Stimulated activated CD8-positive, alpha-beta memory T cell treated with anti-CD3 and anti-CD28 coated beads, Interleukin-4, amount 100 ng/mL, for 4 hours (primary cell): ENCODE data around the gene TCIRG1.

Experiments
- DNase-seq, 2 donors: peaks; one replicate each; pipeline ENCODE4 v3.0.0-alpha.2; 2020; ENCODE audit warnings: low read depth in 2 of 2, low spot score in 1 of 2

TCIRG1 gene

GRCh38 chr11:68006606-68007166 is 32.1 kb upstream of the TCIRG1 start:
- DNase-seq = no peak

- no peak for DNase-seq
Measured at GRCh38 chr11:68007498-68008380, 31.1 kb upstream of the TCIRG1 start.

GRCh38 chr11:68008381-68009337 is 30.2 kb upstream of the TCIRG1 start:
- DNase-seq = no peak

GRCh38 chr11:68009391-68010089 is 29.3 kb upstream of the TCIRG1 start:
- no peak for DNase-seq

- DNase-seq = no peak
Measured at GRCh38 chr11:68010090-68011041, 28.5 kb upstream of the TCIRG1 start, which contains the start of gene ALDH3B1. TSS of gene ALDH3B1 (plus strand) at chr11:68010327. CDS start at chr11:68015298, 4,971 bp downstream.

- DNase-seq = no peak
Measured at GRCh38 chr11:68011051-68011943, 27.5 kb upstream of the TCIRG1 start.

GRCh38 chr11:68012044-68012842 is 26.6 kb upstream of the TCIRG1 start:
- no peak for DNase-seq

GRCh38 chr11:68012843-68013610 is 25.8 kb upstream of the TCIRG1 start:
- DNase-seq = no peak

- DNase-seq = no peak
Measured at GRCh38 chr11:68013611-68014156, 25.1 kb upstream of the TCIRG1 start.

- DNase-seq = no peak
Measured at GRCh38 chr11:68014157-68014946, 24.5 kb upstream of the TCIRG1 start.

- no peak for DNase-seq
Measured at GRCh38 chr11:68014947-68015447, 23.8 kb upstream of the TCIRG1 start.

GRCh38 chr11:68015467-68015866 is 23.4 kb upstream of the TCIRG1 start:
- no peak for DNase-seq

GRCh38 chr11:68016161-68016903 is 22.5 kb upstream of the TCIRG1 start:
- no peak for DNase-seq

- no peak for DNase-seq
Measured at GRCh38 chr11:68016904-68017817, 21.7 kb upstream of the TCIRG1 start.
